ENCODE data around the gene IL17B.

The IL17B gene

GRCh38 chr5:149352169-149352568 is 26.9 kb downstream of the IL17B start:
- no peak for DNase-seq

- no peak for DNase-seq
Observed at GRCh38 chr5:149349382-149349781, 29.7 kb downstream of the IL17B start.

GRCh38 chr5:149348518-149348917 is 30.6 kb downstream of the IL17B start:
- peak; percentile 82 for DNase-seq

- peak; percentile 25 for DNase-seq
Observed at GRCh38 chr5:149345892-149346222, 33.2 kb downstream of the IL17B start.

- DNase-seq: peak; percentile 92
Observed at GRCh38 chr5:149345147-149345891, 33.8 kb downstream of the IL17B start, which contains the start of gene GRPEL2. Gene GRPEL2, plus strand, starts transcription at chr5:149345499. Its CDS starts 41 bp downstream, at chr5:149345540.

GRCh38 chr5:149344151-149344550 is 34.9 kb downstream of the IL17B start:
- no peak for DNase-seq

GRCh38 chr5:149341876-149342275 is 37.2 kb downstream of the IL17B start:
- DNase-seq: no peak

GRCh38 chr5:149340920-149341319 is 38.2 kb downstream of the IL17B start:
- no peak for DNase-seq

- no peak for DNase-seq
Observed at GRCh38 chr5:149338364-149338763, 40.7 kb downstream of the IL17B start.

GRCh38 chr5:149337736-149338135 is 41.4 kb downstream of the IL17B start:
- DNase-seq: no peak

- no peak for DNase-seq
Observed at GRCh38 chr5:149333711-149334443, 45.2 kb downstream of the IL17B start.

GRCh38 chr5:149328177-149328576 is 50.9 kb downstream of the IL17B start:
- DNase-seq: no peak

GRCh38 chr5:149326611-149327010 is 52.5 kb downstream of the IL17B start:
- no peak for DNase-seq

- DNase-seq: no peak
Observed at GRCh38 chr5:149325894-149326293, 53.2 kb downstream of the IL17B start.

GRCh38 chr5:149325166-149325735 is 53.8 kb downstream of the IL17B start:
- no peak for DNase-seq

- DNase-seq: no peak
Observed at GRCh38 chr5:149324641-149325040, 54.5 kb downstream of the IL17B start.

Measured in CD4-positive, alpha-beta T cell treated with Interleukin-21 for 1 hour (primary cell).